Dermis blood vessel endothelial cell (primary cell): ENCODE data around the gene ETV1. TPM values are rescaled to one million over a fixed set of nuclear protein-coding genes. Genes with fewer than 3 reads are reported as not detected.
A peak's percentile ranks its signal among the peaks of the same experiment; 100 is the strongest.

ENCODE experiments used
- DNase-seq: peaks from one replicate; pipeline ENCODE4 v3.0.0; 2010
- total RNA-seq: library from RNA; depleted of rRNA; stranded (reverse); fragments of >200 nt; gene quantifications from 2 replicates; pipeline ENCODE4 v1.2.3, GENCODE V29; 2014

ETV1 gene
- 5.6 and 10.4 TPM in 2 replicates for total RNA-seq

DNA sequence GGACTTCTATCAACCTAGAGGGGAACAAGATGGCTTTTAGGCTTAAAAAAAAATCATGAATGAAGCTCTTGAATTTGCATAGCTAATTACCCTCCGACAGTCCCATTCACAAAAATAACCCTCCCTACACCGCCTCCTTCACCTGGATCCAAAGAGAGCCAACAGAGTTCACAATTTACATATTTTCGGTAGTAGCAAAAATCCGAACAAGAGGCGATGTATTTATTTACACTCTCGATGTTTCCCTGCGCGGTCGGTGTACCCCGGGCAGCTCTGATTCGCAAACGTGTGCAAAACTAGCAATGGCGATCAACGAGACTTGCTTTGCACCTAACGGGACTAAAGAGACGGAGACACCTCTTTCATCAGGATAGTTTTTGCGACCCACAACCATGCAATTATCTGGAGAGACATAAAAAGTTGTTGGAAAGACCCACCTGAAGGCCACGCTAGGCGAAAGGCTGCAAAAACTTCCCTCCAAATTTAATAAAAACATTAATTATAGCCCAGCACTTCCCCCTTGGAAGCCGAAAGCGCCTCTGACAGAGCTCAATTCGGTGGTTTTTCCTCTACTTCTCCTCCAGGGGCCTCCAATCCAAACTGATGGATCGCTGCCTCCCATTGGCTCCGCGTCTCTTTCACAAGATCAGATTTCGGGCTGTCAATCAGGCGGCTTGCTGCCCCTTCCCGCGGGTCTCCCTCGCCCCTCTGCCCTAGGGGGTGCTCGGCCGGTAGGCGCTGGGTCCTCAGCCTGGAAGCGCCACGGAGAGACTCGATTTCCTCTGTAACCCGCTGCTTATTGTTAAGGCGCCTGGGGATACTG is at the start of gene ETV1:
Gene ETV1 (minus strand): TSS at position 541 of the 823 bp plus-strand sequence. CDS start 614 bp downstream, outside the sequence.
- peak; percentile 81 for DNase-seq

DNA sequence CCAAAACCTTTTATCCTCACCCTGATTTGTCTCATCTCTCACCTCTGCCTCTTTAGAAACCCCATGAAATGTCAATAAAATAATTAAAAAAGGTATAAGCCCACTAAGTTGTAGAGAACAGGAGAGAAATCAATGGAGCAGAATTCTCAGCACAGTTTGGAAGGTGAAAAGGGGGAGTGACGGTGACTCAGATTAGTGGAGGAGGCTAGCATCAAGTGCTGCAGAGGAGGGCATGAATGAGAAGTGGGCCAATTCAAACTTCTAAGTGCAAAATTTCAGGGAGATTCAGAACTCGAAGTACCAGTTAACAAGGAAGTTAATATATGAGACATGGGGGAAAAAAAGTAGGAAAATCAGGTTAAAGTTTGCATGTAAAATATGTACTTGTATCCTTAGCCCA is 34.9 kb upstream of the ETV1 start:
- no peak for DNase-seq

DNA sequence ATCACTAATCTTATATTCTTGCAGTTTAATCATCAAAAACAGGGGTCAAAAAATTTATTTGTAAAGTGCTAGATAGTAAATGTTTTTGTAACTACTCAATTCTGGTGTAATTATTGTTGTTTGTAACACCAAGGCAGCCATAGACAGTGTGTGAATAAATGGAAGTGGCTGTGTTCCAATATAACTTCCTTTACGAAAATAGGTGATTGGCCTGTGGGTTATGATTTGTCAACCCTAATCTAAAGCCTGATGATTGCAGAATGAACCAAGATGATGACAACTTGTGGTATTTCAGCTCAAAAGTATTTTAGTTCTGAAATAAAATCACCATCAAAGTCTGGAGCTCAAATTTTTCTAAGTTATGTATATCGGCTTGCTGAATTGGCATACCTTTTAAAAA is 34.4 kb upstream of the ETV1 start:
- DNase-seq = no peak

DNA sequence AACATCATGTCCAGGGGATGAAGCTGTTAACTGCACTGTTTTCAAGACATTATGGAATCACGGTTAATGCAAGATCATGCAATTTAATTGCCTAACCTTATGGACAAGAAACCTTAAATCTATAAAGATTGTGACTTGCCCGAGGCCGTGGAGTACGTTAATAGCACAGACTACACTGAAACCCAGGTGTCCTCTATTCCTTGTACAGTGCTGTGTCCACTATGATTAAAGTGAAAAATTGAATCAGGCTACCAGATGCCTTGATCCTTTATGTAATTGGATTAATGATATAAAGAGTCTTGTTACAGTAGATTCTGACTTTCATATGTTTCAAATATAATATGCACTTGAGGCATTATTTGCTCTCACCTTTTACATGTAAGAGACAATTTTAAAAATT is 33.9 kb upstream of the ETV1 start:
- no peak for DNase-seq

DNA sequence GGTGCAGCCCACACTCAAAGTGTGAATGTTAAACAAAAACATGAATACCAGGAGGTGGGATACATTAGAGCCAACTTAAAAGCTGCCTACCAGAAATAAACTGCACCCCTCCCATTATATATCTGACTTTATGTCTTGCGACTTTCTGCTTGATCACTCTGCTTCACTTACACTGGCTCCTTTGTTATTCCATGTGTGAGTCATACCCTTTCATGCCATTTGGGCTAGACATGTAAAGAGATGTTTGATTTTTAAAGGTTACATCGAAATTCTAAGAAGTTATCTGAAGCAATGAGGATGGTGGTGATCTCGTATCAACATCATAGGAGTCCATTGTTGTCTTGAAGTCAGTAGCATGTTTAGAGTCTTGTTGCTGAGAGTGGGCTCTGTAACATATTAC is 31.6 kb upstream of the ETV1 start:
- DNase-seq = no peak

DNA sequence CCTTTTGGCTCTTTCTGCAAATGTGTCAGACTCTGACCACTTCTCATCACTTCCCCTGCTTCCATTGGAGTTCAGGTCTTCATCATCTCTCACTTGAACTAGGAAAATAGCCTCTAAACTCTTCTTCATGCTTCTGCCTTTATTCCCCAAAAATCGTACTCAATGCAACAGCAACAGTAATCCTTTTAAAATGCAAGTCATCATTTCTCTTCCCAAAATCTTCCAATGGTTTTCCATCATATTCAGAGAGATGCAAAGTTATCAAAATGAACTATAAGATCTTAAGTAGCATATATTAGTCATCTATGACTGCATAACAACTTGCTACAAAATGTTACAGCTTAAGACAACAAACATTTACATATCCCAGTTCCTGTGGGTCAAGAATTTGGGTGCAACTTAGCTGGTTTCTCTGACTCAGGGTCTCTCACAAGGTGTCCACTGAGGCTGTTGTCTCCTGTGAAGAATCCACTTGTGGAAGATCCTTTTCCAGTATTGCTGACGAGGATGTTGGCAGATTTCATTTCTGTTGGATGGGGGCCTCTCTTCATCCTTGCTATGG is 31.0 kb upstream of the ETV1 start:
- DNase-seq = no peak

DNA sequence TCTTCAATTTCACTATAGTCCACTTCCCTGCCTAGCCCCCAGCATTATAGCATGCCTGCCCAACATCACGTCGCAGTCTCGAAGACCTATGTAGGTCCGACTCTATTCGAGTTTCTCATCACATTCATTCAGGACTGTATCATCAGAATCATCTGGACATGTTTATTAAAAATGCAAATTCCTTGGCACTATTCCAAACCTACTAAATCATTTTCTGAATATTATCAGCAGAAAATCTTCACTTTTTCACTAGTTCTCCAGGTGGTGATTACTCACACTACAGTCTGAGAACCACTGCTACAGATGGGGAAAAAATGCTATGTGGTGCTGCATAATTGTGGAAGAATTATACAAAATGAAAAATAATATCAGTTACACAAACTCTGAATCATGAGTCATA is 29.3 kb upstream of the ETV1 start:
- DNase-seq = no peak

DNA sequence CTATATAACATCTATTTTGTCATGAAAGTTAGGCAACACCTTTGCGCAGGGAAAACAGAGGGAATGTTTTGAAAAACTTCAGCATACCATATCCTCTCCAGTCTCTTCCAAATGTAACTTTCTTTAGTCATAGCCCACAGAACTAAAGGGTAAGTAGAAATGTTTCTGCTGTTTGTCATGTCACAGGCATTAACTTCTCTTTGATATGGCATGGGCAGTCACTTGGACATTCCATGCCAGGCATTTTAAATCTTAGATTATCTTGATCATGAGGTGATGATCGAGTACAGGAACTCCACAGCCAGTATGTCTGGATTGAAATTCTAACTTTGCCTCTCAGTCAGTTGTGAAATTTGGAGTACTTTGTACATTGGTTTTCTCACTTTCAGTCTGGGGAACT is 27.5 kb upstream of the ETV1 start:
- DNase-seq = no peak

DNA sequence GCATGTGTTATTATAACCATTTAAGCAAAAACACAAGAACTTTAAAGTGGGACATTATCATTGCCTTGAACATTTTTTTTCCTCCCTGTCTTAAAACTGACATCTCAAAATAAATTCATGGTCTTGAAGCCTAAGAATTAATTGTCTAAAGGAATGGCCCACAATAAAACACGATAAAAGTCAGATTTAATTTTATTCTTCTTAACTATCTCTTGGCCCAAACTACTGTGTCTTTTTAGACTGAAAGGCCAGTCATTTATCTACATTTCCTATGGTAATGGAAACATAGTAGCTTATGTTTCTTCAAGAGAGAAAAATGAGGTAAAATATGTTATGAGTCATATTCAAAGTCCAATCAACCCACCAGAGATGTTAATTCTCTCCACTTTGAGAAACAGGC is 24.4 kb upstream of the ETV1 start:
- no peak for DNase-seq

DNA sequence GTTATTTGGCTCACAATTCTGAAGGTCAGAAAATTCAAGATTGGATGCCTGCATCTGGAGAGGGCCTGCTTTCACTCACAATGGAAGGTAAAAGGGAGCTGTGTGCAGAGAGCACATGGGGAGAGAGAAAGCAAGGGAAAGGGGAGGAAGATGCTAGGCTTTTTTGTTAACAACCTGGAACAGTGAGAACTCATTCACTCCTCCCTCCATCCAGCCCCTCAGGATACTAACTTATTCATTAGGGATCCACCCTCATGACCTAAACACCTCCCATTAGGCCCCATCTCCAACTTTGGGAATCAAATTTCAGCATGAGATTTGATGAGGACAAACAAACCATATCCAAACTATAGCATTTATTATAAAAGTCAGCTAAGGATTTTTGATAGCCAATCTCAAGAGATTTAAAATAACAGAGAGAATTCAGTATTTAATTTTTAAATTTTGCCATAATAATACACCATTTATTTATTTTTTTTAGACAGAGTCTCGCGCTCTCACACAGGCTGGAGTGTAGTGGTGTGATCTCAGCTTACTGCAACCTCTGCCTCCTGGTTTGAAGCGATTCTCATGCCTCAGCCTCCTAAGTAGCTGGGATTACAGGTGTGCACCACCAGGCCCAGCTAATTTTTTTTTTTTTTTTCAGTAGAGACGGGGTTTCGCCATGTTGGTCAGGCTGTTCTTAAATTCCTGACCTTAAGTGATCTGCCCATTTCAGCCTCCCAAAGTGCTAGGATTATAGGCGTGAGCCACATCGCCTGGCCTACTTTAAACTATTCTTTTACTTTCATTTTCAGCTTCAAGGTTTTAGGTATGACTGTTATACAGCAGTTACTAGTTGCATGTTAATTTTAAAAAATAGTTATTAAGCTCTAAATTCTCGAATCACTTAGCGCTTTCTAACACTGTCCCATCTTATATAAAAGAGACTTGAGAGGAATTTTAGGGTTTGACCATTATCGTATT is 20.3 kb upstream of the ETV1 start:
- DNase-seq = no peak

DNA sequence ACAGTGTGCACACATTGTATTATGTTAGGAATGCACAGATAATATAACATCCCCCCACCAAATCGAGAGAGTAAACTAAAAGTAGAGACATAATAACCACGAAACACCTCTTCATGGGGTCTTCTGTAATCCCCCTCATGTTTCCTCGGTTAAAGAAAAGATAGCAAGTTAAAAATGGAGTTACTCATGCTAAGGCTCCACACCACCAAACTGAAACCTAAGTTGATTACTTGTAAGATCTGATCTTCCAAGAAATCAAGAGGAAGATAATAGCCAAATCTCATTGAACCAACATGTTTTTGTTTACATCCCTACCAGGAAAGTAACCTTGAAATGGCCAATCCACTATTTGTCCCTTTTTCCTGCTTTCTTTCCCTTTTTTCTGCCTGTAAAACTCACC is 11.7 kb upstream of the ETV1 start:
- DNase-seq = no peak

DNA sequence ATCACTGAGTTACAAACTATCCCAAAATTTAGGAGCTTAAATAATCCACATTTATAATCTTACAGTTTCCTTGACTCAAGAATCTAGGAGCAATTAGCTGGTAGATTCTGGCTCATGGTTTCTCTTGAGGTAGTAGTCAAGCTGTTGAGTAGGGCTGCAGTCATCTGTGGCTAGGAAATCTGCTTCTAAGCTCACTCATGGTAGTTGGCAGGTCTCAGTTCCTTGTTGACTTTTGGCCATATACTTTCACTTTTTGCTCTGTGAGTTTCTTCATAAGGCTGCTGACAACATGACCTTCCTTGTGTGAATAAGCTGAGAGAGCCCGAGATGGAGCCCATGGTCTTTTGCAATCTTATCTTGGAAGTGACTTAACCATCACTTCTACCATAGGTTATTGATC is 10.8 kb upstream of the ETV1 start:
- DNase-seq = no peak

DNA sequence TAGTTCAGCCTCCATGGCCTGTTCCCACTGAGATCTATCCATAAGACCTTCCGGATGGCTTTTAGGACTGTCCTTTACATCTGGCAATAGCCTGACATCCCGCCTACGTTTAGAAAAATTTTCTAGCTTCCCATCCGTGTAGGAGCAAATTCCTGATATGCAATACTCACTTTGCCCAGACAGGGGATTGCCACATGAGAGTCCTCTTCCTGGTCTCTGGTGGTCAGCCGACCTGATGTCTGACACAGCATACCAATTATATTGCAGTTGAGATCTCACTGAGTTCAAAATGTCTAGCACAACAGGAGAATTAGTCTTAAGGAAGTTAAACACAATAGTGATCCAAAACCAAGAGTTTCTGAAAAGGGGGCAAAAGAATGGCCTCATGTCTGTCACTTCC is 9.4 kb upstream of the ETV1 start:
- DNase-seq = no peak

DNA sequence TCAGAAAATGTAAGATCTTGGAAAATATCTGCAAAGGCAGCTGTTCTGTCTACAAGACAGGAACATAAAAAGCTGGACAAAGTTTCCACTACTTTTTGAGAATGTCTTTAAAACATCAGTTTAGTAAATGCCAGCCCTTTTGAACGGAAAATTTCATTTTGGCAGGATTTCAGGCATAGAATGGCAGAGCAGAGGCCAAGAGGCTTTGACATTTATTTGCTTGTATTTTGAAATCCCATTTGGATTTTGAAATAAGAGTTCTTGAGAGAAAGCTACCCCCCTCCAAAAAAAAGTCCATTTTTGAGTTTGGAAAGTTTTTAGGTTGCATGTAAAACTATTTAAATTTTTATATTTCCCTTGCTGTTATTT is 3.1 kb upstream of the ETV1 start:
- DNase-seq = no peak

DNA sequence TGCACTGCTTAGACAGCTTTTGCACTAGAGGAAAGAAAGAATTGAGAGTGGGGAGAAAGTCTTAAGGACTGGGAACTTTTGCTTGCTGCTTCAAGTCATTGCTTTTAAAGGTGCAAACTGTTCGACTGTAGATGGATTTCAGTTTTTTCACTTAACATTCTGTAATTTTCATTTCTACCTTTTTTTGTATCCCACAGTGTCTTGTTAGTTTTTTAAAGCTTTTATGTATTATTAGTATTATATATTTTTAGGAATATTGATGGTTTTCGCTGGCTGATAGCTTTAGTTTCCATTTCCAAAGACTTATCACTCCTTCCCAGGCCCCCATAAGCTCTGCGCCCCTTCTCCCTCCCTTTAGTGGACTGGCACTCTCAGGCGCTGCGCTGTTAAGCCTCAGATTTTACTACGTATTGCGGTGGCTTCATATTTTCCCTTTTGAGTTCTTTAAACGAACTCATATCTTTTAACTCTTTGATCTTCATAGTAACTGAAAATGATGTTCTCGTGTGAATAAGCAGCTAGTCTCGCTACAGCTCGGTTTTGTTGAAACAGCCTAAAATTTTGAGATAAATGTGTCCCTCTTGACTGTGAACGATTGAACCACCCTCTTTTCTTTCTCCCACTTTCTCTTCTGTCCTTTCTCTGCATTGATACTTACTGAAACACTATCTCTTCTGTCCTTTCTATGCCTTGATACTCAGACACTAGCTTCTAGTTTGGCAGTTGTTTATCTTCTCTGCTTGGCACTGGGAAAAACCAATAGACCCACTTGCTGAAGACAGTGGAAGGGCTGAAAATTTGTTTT is 2.5 kb upstream of the ETV1 start:
- no peak for DNase-seq

DNA sequence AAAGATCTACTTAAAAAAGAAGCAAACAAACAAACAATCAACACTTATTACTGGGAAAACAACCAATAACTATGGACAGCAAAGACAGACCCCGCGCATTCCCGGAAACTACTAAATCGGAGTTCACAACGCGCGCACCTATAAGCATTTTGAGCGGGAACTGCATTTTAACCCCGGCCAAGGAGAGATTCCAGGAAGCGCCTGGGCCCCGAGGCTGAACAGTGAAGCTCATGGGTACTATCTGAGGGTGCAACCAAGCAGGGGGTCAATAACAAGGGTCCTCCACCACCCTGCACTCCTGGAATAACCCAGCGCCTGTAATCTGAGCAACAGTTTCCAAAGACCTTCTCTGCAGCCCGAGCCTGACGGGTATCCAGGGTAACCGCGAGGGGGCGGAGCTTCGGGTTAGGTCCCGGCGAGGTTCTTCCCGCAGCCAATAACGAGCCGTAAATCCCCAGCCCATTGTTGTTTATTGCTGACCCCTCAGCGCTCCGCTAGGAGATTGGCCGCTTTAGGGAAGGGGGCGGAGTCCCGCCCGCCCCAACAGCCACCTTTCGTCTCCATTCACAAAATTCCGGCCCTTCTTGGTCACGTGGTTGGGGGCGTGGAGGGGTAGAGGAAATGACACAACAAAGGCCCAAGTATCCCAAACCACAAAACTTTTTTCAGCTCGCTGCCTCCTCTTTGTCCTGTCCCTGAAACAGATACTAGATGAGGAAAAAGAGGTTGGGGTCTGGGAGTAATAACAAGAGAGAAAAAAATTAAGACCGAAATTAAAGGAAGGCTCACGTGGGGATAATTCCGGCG is 1.7 kb upstream of the ETV1 start:
- peak; percentile 97 for DNase-seq

DNA sequence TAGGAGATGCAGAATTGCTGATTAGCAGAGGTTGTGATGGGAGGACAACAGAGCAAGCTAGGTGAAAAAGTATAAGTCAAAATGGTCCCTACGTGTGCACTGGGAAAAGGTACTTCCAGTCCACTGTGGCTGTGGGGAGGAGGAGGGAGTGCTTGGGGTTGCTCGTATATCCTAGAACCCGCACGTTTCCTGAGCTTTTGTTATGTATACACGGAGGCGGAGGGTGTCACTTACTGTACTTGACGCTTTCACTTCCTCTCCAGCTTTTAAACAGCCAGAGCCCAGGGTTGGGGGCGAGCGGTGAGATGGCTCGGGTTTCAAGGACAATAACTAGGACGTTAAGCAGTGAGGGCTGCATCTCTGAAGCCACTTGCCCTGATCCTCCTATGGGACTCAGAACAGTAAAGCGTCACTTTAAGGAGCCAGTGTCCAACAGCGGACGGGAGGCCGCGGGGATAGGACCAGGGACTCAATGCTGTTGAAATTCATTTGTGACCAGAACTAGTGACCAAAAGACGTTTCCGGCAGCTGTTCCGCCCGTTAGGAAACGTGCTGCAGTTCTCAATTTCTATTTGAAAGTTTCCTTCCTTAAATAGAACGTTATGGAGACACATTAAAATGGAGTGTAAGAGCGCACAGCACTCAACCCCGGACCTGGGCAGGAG is 985 bp upstream of the ETV1 start:
- DNase-seq = peak; percentile 73

DNA sequence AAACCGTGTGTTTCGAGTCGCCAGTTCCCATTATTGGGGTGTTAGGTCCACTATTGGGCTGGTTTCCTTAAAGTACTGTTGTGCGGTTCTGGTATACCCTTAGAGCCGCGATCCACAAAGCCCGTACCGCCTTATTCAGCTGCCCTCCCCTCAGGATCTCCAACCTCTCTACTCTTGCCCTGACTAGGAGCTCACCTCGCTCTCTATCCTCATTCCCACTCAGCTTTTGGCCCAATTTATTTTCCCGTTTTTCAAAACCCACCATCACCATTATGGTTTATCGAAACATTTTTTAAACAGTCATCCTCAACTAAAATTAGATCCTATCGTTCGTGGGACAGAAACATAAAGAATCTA is 461 bp upstream of the ETV1 start:
- DNase-seq = no peak

DNA sequence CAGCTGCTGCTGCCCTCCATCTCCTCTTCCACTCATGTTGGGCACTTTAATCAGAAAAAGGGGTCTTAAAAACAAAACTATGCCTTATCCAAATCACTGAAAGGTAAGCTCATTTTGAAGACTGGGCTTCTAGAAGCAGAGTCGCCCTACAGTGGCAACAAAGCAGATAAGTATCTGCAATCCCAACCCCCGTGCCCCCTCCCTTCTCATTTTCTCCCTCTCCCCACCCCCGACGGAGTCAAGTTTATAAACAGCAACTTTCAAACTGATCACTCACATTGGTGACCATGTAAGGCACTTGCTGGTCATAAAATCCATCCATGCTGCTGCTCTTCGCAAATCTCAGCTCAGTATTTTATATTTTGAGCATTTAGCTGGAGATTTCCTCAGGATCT is 738 bp downstream of the ETV1 start:
- peak; percentile 53 for DNase-seq

DNA sequence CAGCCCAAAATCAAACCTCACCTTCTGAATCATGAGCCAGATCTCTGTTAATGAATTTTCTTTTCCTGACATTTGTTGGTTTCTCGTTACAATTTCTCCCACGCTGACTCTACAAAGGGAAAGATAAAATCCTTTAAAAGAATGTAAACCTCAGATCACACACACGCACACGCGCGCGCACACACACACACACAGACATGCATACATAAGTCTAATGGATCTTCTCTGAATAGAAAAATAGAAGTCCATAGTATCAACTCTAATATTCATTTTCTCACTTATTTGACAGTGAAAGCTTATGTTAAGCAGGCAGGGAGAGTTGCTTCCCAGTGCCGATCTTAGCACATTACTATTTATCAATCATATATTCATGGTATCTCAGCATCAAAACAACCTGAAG is 1.4 kb downstream of the ETV1 start:
- DNase-seq = peak; percentile 49

DNA sequence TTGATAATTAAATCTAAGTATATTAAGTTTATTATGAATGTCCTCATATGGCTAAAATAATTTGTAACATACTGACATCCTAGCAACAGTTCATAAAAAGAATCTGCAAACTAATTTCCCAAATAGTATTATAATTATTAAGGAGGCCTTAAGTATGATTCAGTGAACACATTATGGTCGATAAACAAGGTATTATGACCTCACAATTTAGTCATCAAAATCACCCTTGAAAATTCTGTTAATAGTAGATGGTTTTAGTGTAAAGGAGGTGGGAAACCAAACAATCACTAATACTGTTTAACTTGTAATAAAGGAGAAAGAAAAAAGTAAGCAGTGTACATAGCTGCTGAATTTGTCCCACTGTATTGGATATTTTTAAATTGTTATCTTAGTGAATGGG is 2.1 kb downstream of the ETV1 start:
- DNase-seq = no peak
